GM18867 (cell line): ENCODE data around the gene TMEM250.
"Not testable (repeated sequence)": the region's sequence is repeated elsewhere in the genome, so short reads cannot be mapped to it uniquely, and the experiment has no call there.

ENCODE experiments used
- ATAC-seq: cut with Tn5 transposase; IDR thresholded peaks from one replicate; pipeline ENCODE4 v1.9.1; 2021; ENCODE audit warnings: mild to moderate bottlenecking, moderate library complexity; ENCODE audit not compliant: unreplicated experiment

Gene TMEM250

DNA sequence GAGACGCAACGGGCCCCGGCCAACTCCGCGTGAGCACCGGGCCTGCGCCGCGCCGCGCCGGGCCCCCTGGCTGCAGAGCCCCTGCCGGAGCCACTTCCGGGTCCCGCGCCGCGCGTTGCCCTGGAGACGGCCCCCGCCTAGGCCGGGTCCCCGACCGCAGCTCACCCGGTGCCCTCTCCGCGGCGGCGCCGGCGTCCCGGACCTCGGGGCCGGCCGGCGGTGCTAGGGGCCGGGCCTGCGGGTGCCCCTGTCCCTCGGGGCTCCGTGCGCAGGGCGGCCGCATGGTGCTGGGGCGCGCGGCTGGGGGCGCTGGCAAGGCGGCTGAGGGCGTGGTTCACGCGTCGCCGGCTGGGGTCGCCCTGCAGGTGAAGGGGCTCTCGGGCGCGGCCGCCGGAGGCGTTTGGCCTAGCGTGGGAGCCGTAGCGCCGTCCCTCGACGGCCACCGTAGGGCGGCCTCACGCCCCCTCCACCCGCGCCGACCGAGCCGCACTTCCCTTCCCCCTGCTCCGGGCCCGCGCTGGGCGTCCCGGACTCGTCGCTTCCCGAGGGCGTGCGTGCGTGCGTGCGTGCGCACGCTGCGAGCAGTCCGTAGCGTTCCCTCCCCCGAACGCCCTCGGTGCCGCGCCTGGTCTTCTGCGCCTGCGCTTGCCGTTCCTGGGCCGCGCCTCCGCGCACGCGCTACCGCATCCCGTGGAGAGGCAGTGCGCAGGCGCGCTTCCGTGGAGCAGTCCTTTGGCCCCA is at the start of gene TMEM250:
Gene TMEM250 (minus strand): TSS at position 556 of the 741 bp plus-strand sequence. CDS start 1,975 bp downstream, outside the sequence.
- peak; percentile 81 for ATAC-seq

DNA sequence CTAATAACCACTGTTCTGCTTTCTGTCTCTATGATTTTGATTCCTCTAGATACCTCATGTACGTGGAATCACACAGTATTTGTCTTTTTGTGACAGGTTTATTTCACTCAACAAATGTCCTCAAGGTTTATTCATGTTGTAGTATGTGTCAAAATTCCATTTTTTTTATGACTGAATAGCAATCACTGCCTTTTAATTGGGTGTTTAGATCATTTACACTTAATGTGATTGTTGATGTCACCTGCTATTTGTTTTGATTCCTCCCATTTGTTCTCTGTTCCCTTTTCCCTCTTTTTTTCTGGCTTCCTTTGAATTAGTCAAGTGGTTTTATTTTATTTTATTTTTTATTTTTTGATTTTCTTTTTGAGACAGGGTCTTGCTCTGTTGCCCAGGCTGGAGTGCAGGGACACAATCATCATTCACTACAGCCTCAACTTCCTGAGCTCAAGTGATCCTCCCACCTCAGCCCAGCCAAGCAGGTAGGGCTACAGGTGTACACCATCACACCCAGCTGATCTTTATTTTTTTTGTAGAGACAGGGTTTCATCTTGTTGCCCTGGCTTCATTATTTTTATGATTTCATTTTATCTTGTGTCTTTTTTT is 44.7 kb upstream of the TMEM250 start:
- ATAC-seq, result no peak

DNA sequence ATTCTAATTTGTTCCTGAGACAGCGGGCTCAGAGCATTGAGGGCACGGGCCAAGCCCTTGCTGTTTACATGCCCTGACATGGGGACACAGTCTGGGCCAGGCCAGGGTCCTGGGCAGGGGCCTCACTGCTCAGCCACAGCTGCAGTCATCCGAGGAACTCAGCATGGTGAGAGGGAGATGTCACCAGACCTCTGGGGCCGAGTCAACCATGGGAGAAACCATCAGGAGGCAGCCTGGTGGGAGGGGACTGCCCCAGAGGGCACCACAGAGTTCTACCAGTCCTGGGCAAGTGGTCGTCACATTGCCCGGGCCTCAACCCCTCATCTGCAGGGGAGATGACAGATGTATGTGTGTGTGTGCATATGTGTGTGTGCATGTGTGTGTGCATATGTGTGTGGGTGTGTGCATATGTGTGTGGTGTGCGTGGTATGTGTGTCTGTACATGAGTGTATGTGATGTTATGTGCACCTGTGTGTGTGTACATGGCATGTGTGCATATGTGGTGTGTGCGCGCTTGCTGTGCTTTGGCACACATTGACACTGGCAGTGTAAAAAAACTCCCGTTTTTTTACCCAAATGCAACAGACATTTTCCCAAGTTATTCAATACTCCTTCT is 42.4 kb upstream of the TMEM250 start:
- no peak for ATAC-seq

DNA sequence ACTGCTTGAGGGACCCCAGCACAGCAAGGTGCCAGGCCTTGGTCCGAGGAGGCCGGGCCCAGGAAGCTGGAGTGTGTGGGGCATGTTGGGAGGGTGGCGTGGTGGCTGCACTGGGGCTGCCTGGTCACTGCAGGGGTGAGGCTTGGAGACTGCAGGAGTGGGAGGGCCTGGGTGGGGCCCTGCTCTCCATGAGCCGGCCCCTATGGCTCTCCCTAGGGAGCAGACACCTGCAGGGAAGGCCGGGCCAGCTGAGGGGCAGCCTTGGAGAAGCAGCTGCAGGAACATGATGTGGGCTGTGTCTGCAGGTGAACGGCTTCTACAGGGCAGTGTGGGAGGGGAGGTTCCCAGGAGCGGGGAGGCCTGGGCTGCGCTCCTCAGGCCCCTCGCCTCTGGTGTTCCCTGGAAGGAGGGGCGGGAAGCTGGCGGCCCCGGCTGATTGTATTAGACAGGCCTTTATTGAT is 41.7 kb upstream of the TMEM250 start:
- ATAC-seq, result no peak

- no peak for ATAC-seq
Observed at GRCh38 chr9:136159851-136160250, 41.2 kb upstream of the TMEM250 start.

DNA sequence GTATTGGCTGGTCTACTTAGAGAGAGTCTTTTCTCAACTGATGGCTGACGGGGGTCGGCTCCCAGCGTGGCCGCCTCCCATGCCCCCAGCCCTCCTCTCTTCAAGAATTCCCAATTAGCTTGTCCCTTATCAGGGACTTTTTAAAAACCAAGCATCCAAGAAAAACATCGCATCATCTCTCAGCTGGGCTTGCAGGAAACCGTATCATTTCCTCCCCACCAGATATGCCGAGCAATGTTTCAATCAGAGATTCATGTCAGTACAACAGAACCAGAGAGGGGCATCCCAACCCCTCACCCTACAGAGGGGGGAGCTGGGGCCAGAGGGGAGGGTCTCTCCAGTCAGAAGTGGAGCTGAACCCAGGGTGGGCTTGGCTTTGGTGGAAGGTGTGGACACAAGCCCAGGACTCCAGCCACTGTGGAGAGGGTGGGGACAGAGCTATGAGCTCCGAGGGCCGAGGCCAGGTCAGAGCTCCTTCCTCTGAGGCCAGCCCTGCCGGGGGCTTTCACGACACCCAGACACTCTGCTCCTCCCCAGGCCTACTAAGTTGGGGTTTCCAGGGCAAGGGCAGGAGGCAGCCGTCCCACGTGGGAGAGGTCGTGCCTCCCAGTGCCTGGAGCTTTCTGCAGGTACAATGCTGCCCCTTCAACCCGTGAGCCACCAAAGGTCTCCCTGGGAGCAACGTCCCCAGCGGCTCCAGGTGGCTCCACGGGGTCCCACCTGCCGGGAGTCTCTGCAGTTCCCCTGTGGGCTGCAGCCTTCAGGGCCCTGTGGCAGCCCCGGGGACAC is 39.0 kb upstream of the TMEM250 start:
- no peak for ATAC-seq

GRCh38 chr9:136156209-136157120 is 37.8 kb upstream of the TMEM250 start:
- ATAC-seq, result no peak

- no peak for ATAC-seq
Observed at GRCh38 chr9:136155576-136155975, 36.9 kb upstream of the TMEM250 start.

- no peak for ATAC-seq
Observed at GRCh38 chr9:136154943-136155342, 36.3 kb upstream of the TMEM250 start.

- no peak for ATAC-seq
Observed at GRCh38 chr9:136153381-136154065, 34.8 kb upstream of the TMEM250 start.

DNA sequence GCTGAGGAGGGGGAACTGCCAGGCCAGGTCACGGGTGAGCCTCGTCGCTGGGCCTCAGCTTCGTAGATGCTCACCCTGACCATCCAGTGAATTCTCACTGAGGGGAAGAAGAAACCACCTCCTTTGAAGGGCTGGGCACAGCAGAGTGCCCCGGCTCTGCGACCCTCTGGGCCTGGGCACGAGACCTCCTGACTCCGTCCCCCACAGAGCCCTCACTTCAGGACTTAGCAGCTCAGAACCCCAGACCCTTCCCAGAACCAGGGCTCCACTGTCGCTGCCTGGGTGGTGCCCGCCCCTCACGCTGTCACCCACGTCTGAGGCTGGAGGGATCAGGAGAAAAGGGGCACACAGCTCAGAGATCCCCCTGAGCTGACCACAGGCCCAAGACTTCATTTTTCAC is 34.3 kb upstream of the TMEM250 start:
- ATAC-seq, result no peak

DNA sequence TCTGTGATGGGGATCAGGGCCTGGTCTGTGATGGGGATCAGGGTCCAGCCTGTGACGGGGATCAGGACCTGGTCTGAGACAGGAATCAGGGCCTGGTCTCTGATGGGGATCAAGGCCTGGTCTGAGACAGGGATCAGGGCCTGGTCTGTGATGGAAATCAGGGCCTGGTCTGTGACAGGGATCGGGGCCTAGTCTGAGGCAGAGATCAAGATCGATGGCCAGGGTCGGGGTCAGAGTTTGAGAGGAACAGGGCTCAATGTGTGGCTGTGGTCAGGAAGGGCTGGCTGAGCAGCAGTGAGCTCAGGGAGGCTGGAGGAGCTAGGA is 33.8 kb upstream of the TMEM250 start:
- ATAC-seq, result no peak

GRCh38 chr9:136151848-136152542 is 33.3 kb upstream of the TMEM250 start:
- no peak for ATAC-seq

DNA sequence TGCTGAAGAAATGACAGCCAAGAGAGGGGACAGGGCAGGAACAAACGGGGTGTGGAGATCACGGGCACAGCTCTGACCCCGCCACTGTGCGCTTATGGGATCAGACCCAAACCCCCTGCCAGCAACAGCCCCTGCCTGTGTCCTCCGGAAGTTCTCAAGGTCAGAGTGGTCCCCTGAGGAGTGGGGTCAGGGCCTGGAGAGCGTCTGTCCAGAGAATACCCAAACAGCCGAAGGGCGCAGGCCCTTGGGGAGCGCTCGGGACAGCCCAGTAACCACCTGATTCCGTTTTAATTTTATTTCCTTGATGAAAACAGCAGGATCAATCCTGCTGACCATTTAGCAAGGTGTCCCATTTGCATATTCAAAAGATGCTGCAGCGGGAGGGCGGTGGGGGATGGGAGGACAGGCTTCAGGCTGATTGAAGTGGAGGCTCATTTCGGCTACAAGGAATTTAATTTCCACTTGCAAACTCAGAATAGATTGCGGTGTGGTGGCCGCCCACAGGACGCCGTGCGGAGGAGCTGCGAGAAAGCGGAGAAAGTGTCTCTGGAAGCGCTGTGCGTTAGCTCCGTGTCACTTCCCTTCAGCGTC is 32.6 kb upstream of the TMEM250 start:
- ATAC-seq, result no peak

DNA sequence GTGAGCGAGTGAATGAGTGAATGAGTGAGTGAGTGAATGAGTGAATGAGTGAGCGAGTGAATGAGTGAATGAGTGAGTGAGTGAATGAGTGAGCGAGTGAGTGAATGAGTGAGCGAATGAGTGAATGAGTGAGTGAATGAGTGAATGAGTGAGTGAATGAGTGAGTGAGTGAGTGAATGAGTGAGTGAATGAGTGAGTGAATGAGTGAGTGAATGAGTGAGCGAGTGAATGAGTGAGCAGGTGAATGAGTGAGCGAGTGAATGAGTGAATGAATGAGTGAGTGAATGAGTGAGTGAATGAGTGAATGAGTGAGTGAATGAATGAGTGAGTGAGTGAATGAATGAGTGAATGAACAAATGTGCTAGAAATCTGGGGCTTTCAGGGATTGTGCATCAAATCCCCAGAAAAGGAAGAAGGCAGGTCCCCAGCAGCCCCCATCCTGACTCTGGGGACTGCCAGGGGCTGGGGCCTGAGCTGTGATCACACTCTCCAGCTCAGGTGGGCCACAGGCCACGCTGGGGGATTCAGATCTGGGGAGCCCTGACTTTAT is 32.1 kb upstream of the TMEM250 start:
- ATAC-seq, result not testable (repeated sequence)

DNA sequence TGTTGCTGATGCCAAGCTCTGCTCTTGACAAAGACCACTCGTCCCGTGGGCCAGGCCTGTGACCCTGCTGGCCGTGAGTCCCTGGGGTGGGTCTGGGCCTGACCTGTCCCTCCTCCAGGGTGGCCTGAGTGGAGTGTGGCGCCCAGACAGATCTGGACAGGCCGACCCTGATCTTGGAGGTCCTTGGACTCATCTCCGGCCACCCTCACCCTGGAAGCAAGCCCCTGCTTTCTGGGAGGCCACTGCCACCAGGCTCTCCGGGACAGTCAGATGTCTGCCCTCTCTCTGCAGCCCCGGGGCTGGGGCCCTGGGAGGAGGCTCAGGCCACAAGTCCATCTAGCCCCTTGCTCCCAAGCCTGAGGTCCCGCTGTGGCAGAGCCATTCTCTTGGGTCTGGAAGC is 31.2 kb upstream of the TMEM250 start:
- ATAC-seq, result no peak

DNA sequence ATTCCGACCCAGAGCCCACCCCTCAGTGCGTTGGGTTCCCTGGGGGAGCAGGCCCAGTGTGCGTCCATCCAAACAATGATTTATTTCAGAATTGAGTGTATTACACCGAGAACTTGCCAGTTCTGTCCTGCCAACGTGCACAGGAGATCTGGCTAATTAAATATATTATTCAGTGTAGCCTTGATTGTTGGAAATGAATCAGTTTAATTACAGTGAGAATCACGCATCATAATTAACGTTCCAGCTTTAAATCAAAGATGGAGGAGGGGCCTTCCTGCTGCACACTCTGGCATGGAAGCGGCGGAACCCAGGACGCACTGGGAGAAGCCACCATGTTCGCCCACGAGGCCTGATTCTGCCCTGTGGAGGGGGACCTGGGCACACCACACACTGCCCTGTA is 30.7 kb upstream of the TMEM250 start:
- ATAC-seq, result no peak

DNA sequence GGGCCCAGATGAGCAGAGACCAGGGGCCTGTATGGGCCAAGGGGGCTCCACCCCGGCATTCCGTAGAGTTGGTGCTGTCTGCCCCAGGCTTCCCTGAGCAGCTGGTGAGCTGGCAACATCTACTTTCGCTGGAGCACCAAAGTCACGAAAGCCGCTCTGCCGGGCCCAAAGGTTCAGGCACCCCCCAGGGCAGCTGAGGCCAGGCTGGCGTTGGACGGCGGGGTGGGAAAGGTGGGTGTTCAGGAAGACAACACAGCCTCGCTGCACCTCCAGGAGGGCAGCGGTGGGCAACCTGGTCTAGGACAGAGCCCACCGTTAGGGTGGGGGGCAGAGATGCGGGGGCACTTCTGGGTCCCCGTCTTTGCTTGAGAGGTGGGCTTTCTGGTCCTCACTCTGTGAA is 30.1 kb upstream of the TMEM250 start:
- ATAC-seq, result no peak
